NCI-H1417 treated with DMSO at 0.1 percent for 48 hours (cell line): ENCODE results near the gene GPBP1.
"Not testable (repeated sequence)": the region's sequence is repeated elsewhere in the genome, so short reads cannot be mapped to it uniquely, and the experiment has no call there.

Source experiments
- DNase-seq: peaks from one replicate; lab custom pipeline; 2025; lab: John Stamatoyannopoulos, UW

Gene GPBP1

GRCh38 chr5:57173319-57174127 lies at the start of gene GPBP1:
GPBP1 (plus strand) TSS chr5:57174059; CDS start chr5:57214131, 40,072 bp downstream.
- DNase-seq: peak; percentile 73

GRCh38 chr5:57128325-57128724 lies 45.5 kb upstream of the GPBP1 start:
- DNase-seq: no peak

DNA sequence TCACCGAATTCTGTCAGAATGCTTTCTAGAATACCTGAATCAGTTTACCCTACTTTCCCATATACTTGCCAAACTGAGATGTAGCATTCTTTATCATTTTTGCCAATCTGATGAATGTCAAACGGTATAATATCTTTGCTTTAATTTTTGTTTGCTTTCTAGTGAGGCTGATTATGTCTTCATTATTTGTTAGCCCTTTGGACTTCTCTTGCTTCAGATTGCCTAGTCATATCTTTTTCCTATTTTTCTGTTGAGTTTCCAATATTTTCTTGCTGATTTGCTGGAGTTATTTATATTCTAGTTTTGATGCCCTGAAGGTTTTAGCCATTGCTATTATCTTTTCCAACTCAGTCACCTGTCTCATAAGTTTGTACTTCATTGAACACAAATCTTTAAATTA lies 40.3 kb upstream of the GPBP1 start:
- no peak for DNase-seq

DNA sequence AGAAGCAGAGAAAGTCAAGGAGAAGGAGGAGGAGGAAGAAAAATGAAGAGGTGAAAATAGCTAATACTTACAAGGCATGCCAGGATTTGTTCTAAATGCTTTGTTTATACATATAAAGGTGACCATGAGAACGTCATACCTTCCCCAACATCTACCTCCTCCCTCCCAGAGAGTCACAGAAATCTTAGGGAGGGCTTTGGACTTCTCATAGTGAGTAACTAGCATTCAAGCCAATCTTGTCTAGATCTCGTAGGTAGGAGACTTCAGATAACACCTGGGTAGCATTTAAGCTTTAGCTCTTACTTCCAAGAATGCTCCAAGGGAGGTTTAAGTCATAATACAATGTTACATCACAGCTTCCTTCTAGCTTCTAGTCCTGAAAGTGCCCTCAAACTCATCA lies 36.5 kb upstream of the GPBP1 start:
- DNase-seq: no peak

DNA sequence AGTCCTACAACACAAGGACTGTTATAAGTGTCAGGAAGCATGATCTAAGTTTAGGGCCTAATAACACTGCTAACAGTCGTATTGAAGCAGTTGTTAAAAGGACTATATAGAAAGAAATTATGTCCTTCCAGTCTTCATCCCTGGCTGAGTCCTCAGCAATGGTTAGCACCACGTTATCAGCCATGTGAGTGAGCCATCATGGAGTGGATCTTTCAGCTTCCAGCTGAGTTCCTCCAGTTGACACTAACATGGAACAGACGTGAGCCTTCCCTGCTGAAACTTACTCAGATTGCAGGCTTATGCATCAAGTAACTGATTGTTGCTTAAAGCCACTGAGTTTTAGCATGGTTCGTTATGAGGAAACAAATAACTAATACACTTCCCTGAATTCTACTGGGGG lies 21.5 kb upstream of the GPBP1 start:
- DNase-seq: no peak

GRCh38 chr5:57155033-57155432 lies 18.8 kb upstream of the GPBP1 start:
- no peak for DNase-seq

GRCh38 chr5:57157131-57157530 lies 16.7 kb upstream of the GPBP1 start:
- no peak for DNase-seq

DNA sequence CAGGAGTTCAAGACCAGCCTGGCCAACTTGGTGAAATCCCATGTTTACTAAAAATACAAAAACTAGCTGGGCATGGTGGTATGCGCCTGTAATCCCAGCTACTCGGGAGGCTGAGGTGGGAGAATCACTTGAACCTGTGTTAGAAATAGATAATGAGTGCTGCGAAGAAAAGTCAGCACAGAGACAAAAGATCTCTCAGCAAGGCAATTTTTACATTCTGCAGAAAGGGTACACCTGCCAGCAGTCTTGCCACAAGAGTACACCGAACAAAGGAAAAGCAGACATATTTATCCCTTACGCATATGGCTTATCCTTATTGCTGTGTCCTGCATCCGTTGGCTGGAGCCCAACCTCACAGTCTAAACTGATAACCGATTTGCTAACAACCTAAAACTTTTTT lies 16.2 kb upstream of the GPBP1 start:
- DNase-seq: no peak

- no peak for DNase-seq
Observed at GRCh38 chr5:57163553-57164006, 10.3 kb upstream of the GPBP1 start.

- DNase-seq: no peak
Observed at GRCh38 chr5:57164124-57164523, 9.7 kb upstream of the GPBP1 start.

DNA sequence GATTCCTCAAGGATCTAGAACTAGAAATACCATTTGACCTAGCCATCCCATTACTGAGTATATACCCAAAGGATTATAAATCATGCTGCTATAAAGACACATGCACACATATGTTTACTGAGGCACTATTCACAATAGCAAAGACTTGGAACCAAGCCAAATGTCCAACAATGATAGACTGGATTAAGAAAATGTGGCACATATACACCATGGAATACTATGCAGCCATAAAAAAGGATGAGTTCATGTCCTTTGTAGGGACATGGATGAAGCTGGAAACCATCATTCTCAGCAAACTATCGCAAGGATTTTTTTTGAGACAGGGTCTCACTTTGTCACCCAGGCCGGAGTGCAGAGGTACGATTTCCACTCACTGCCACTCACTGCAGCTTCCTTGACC lies 8.7 kb upstream of the GPBP1 start:
- DNase-seq: not testable (repeated sequence)

GRCh38 chr5:57166276-57166675 lies 7.6 kb upstream of the GPBP1 start:
- no peak for DNase-seq

GRCh38 chr5:57167201-57167600 lies 6.7 kb upstream of the GPBP1 start:
- no peak for DNase-seq

GRCh38 chr5:57170116-57170515 lies 3.7 kb upstream of the GPBP1 start:
- not testable (repeated sequence) for DNase-seq

DNA sequence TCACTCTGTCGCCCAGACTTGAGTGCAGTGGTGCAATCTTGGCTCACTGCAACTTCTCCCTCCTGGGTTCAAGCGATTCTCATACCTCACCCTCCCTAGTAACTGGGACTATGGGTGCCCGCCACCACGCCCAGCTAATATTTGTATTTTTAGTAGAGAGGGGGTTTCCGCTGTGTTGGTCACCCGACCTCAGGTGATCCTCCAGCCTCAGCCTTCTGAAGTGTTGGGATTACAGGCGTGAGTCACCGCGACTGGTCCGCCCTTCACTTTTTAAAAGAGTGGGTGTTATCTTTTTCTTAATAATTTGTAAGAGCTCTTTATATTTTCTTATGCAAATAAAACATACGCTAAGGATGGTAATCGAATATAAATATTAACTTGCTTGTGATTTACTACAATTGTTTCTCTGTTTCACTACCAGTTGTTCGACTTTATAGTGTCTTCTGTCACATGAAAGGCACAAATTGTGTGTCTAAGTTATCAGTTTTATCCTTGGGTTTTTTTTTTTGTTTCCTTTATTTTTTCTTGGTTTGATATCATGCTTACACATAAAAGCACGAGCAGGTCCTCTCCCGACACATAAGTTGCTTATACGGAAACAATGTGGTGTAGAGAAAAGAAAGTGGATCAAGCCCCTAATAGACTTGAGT lies 1.9 kb upstream of the GPBP1 start:
- no peak for DNase-seq

- DNase-seq: no peak
Observed at GRCh38 chr5:57172466-57173318, 1.2 kb upstream of the GPBP1 start.

DNA sequence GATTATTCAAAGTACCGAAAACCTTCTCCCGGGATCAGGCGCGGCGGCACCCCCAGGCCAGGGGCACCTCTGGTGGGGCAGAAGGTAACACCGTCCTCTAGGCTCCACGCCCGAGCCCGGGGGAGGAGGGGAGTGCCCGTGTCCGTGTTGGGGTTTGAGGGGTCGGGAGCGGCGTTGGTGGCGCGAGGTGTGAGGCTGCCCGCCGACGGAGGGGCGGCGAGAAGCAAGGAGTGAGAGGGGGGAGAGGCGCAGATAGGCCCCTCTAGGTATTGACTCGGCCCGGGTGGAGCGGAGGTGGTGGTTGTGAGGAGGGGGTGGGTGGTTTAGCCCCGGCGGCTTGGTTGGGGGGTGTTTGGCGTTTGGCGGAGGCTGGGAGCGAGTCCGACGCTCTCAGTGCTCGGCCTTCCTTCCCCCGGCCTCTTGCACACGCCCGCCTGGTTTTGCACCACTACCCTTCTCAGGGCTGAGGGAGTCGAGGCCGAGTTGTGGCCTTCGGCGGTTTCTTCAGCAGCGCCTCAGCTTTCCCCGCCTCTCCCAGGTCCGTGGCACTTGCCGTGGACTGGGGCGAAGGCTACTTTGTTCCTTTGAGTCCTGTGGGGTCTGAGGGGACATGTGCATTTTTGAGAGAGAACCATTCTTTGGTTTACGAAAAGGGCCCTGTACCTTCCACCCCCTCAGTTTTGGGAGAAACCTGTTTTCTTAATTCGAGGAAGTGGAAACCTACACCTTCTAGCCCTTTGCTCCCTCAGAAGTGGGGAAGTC lies 450 bp downstream of the GPBP1 start:
- no peak for DNase-seq

- no peak for DNase-seq
Observed at GRCh38 chr5:57174890-57175510, 1.1 kb downstream of the GPBP1 start.

DNA sequence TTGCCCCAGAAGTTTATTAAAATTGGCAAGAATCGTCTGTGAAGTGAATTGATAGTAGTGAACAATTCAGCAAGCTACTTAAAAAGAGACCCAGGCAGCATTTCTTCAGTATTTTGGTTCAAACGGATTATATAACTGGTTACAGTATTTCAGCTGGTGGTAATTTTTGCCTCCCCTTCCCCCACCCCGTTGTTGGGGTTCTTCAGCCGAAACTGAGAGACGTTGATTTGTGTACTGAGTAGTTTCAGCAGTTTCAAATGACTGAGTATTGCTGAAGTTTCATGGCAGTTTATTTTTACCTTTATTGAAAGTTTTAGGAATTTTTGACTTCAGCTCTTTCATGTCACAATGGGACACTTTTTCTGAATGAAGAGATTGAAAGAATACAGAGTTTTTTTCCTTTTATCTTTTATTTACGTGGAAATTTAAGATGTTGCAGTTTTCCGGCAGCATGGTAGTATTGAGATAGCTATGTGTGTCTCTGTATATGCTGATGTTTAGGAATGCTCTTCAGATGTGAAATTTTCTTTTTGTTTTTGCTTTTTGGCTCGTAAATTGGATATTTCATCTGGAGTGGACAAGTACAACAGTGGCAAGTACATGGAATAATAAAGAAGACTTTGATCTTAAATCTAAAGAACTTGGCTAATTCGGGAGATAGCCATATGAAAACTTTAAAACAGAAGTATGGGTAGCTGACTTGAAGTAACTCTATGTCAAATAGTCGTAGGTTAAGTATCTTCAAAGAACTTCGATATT lies 1.9 kb downstream of the GPBP1 start:
- DNase-seq: no peak

DNA sequence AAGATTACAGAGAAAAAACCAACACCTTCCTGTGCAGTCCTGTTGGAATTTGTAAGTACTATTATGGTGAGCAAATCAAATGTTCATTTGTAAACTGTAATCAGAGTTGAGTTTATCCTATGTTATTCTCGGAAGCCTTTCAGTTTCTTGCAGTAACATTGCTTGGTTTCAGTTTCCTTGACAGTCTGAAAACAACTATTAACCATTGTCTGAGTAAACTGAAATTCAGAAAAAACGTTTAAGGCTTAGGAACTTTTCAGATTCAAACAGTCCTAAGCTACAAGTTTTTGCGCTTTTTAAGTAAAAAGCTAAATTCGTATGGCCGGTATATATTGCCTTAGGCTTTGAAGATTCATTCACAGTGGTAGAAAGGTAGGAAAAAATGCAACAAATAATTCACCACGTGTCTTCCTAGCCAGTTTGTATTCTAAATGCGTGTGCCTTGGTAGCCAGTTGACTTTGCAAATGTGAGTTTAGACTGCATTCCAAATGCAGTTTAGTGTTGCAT lies 2.5 kb downstream of the GPBP1 start:
- DNase-seq: no peak
